Gastroesophageal sphincter (tissue), 2 donors: ENCODE data around the gene SLC2A6.

Experiments
- POLR2A ChIP-seq, 2 donors: fragments of 450-650 bp; IDR thresholded peaks; one replicate each; pipeline ENCODE4 v1.6.1; 2017; ENCODE audit warnings: antibody characterized with exemption in 2 of 2, mild to moderate bottlenecking in 2 of 2, moderate library complexity in 1 of 2
- POLR2AphosphoS5 ChIP-seq: sonication (generic); formaldehyde crosslinking; IDR thresholded peaks from one replicate; pipeline ENCODE4 v1.6.1; 2017; ENCODE audit warnings: antibody characterized with exemption

DNA sequence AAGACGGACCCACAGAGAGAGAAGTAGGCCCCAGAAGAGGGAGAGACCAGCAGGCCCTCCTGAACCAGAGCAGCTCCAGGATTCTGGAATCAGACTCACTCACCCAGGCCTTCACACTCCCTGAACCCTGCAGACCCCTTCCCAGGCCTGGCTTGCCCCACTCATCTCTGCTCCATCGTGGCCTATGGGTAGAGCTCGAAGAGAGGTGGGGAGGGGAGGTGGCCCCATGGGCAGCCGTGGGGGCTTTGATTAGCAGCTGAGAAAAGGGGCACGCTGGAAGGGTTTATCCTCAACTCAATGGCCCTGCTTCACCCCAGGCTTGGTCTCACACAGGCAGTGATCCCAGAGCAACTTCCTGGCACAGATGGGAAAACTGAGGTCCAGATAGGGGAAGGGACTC lies 45.2 kb upstream of the SLC2A6 start:
- TF ChIP-seq POLR2A (IDR thresholded peaks at IDR 0.05) (no peak), POLR2AphosphoS5 (no peak)
